Stimulated activated naive CD8-positive, alpha-beta T cell treated with anti-CD3 and anti-CD28 coated beads, Interleukin-15, amount 100 ng/mL, for 72 hours (primary cell): Measurements from ENCODE around the gene ELF2.
A peak's percentile ranks its signal among the peaks of the same experiment; 100 is the strongest.
"Not testable (repeated sequence)": the region's sequence is repeated elsewhere in the genome, so short reads cannot be mapped to it uniquely, and the experiment has no call there.

ENCODE experiments used
- ATAC-seq: fragments of 150-1000 bp; cut with Tn5 transposase; 2 replicates; pipeline ENCODE4 v1.10.0; 2021; ENCODE audit warnings: mild to moderate bottlenecking, moderate library complexity
- DNase-seq, 2 donors: peaks; one replicate each; pipeline ENCODE4 v3.0.0; 2021 to 2022
- H3K27ac Mint-ChIP-seq, 2 donors: one replicate each; pipeline ENCODE4 v1.8.0; 2022; ENCODE audit warnings: mild to moderate bottlenecking in 2 of 2, mixed read lengths in 2 of 2, moderate library complexity in 2 of 2
- H3K27me3 Mint-ChIP-seq: one replicate; pipeline ENCODE4 v1.8.0; 2022; ENCODE audit warnings: mixed read lengths
- H3K4me1 Mint-ChIP-seq: one replicate; pipeline ENCODE4 v1.8.0; 2022; ENCODE audit warnings: mild to moderate bottlenecking, mixed read lengths
- H3K4me3 Mint-ChIP-seq, 2 donors: one replicate each; pipeline ENCODE4 v1.8.0; 2022; ENCODE audit warnings: mild to moderate bottlenecking in 2 of 2, mixed read lengths in 2 of 2, moderate library complexity in 1 of 2
- H3K9me3 Mint-ChIP-seq, 2 donors: one replicate each; pipeline ENCODE4 v1.8.0; 2022; ENCODE audit warnings: mixed read lengths in 2 of 2

The ELF2 gene

GRCh38 chr4:139014371-139015268 lies 162.4 kb downstream of the ELF2 start:
- DNase-seq (peak in 1 of 2 donors; percentile 9), ATAC-seq (peak; percentile 51)
- Mint-ChIP-seq H3K4me3 (peak overlapping the region; percentile 72 to 80), H3K9me3 (no peaks in the 10 kb centered on the region), H3K27me3 (no peaks in the 10 kb centered on the region), H3K4me1 (peaks cover 36% of the 10 kb centered on the region), H3K27ac (peak overlapping the region; percentile 99 to 100)

- Mint-ChIP-seq H3K27ac (no peak overlapping the region), H3K9me3 (no peaks in the 10 kb centered on the region), H3K27me3 (no peaks in the 10 kb centered on the region), H3K4me3 (no peak overlapping the region), H3K4me1 (peaks cover 19% of the 10 kb centered on the region)
- ATAC-seq, result no peak
- DNase-seq, result no peak
Observed at GRCh38 chr4:139011225-139011950, 165.6 kb downstream of the ELF2 start.

GRCh38 chr4:139009702-139010101 lies 167.3 kb downstream of the ELF2 start:
- ATAC-seq (no peak), DNase-seq (no peak)
- Mint-ChIP-seq H3K27me3 (no peaks in the 10 kb centered on the region), H3K4me1 (peaks cover 11% of the 10 kb centered on the region), H3K27ac (no peak overlapping the region), H3K9me3 (no peaks in the 10 kb centered on the region), H3K4me3 (no peak overlapping the region)

GRCh38 chr4:139008278-139008677 lies 168.7 kb downstream of the ELF2 start:
- not testable (repeated sequence) for ATAC-seq, H3K27me3 Mint-ChIP-seq, DNase-seq, H3K4me3 Mint-ChIP-seq, H3K4me1 Mint-ChIP-seq, H3K27ac Mint-ChIP-seq, H3K9me3 Mint-ChIP-seq

- Mint-ChIP-seq H3K4me3 (no peak overlapping the region), H3K27ac (no peak overlapping the region), H3K4me1 (no peaks in the 10 kb centered on the region), H3K27me3 (no peaks in the 10 kb centered on the region), H3K9me3 (no peaks in the 10 kb centered on the region)
- DNase-seq (no peak), ATAC-seq (no peak)
Observed at GRCh38 chr4:139007640-139008039, 169.4 kb downstream of the ELF2 start.
